ENCODE data around the gene SCAI.
A peak's percentile ranks its signal among the peaks of the same experiment; 100 is the strongest.
"Not testable (repeated sequence)": the region's sequence is repeated elsewhere in the genome, so short reads cannot be mapped to it uniquely, and the experiment has no call there.

SCAI gene

GRCh38 chr9:125143377-125144090 is at the start of gene SCAI:
Gene SCAI, minus strand, starts transcription at chr9:125143528. Its CDS starts 91 bp downstream, at chr9:125143437.
- DNase-seq: peak; percentile 99

- no peak for DNase-seq
Observed at GRCh38 chr9:125190361-125190801, 47.1 kb upstream of the SCAI start.

GRCh38 chr9:125189361-125190289 is 46.3 kb upstream of the SCAI start, which contains the start of gene PPP6C:
Gene PPP6C, minus strand, starts transcription at chr9:125189803. Its CDS starts 85 bp downstream, at chr9:125189718.
- peak; percentile 96 for DNase-seq

GRCh38 chr9:125189011-125189360 is 45.7 kb upstream of the SCAI start:
- peak; percentile 30 for DNase-seq

GRCh38 chr9:125183561-125183960 is 40.2 kb upstream of the SCAI start:
- DNase-seq: no peak

- DNase-seq: no peak
Observed at GRCh38 chr9:125183054-125183453, 39.7 kb upstream of the SCAI start.

GRCh38 chr9:125181756-125182155 is 38.4 kb upstream of the SCAI start:
- not testable (repeated sequence) for DNase-seq

- no peak for DNase-seq
Observed at GRCh38 chr9:125180876-125181275, 37.5 kb upstream of the SCAI start.

GRCh38 chr9:125179776-125180175 is 36.4 kb upstream of the SCAI start:
- not testable (repeated sequence) for DNase-seq

- DNase-seq: no peak
Observed at GRCh38 chr9:125177888-125178287, 34.6 kb upstream of the SCAI start.

GRCh38 chr9:125176636-125177035 is 33.3 kb upstream of the SCAI start:
- DNase-seq: no peak

- no peak for DNase-seq
Observed at GRCh38 chr9:125172031-125172755, 28.9 kb upstream of the SCAI start.

GRCh38 chr9:125169895-125170294 is 26.6 kb upstream of the SCAI start:
- no peak for DNase-seq

GRCh38 chr9:125166762-125167161 is 23.4 kb upstream of the SCAI start:
- DNase-seq: no peak

GRCh38 chr9:125162891-125163290 is 19.6 kb upstream of the SCAI start:
- not testable (repeated sequence) for DNase-seq

GRCh38 chr9:125161284-125161918 is 18.1 kb upstream of the SCAI start:
- no peak for DNase-seq

GRCh38 chr9:125160750-125161149 is 17.4 kb upstream of the SCAI start:
- DNase-seq: no peak

- DNase-seq: no peak
Observed at GRCh38 chr9:125156551-125156950, 13.2 kb upstream of the SCAI start.

- DNase-seq: no peak
Observed at GRCh38 chr9:125153712-125154367, 10.5 kb upstream of the SCAI start.

- no peak for DNase-seq
Observed at GRCh38 chr9:125151730-125152129, 8.4 kb upstream of the SCAI start.

- no peak for DNase-seq
Observed at GRCh38 chr9:125150349-125151245, 7.3 kb upstream of the SCAI start.

All from CD4-positive, alpha-beta T cell treated with Interferon gamma for 1 hour (primary cell).